D721Med (cell line): ENCODE measurements around the gene RASGRF1.
"Not testable (repeated sequence)": the region's sequence is repeated elsewhere in the genome, so short reads cannot be mapped to it uniquely, and the experiment has no call there.

Source experiments
- DNase-seq: peaks from one replicate; pipeline ENCODE4 v3.0.0; 2011; ENCODE audit warnings: low spot score; ENCODE audit not compliant: insufficient read length
- FAIRE-seq: peaks from 2 replicates; lab custom pipeline; 2011; peaks lifted over from hg19 to GRCh38; lab: Jason Lieb, UNC
- CTCF ChIP-seq: IDR thresholded peaks from 2 replicates; pipeline ENCODE4 v1.5.1; 2012; ENCODE audit warnings: mild to moderate bottlenecking, control low read depth; ENCODE audit not compliant: insufficient read depth; ENCODE audit errors: missing control alignments

RASGRF1 gene

GRCh38 chr15:78932258-78932808 is 158.2 kb downstream of the RASGRF1 start:
- no peak for TF ChIP-seq CTCF
- DNase-seq (no peak), FAIRE-seq (no peak)

- no peak for FAIRE-seq
- TF ChIP-seq CTCF = no peak
Measured at GRCh38 chr15:78931439-78932257, 158.9 kb downstream of the RASGRF1 start.

GRCh38 chr15:78930577-78931388 is 159.8 kb downstream of the RASGRF1 start:
- no peak for FAIRE-seq
- no peak for TF ChIP-seq CTCF
- no peak for DNase-seq

More at GRCh38 chr15:78931439-78932257, 158.9 kb downstream of the RASGRF1 start:
- no peak for DNase-seq

GRCh38 chr15:78929536-78930264 is 160.9 kb downstream of the RASGRF1 start:
- no peak for TF ChIP-seq CTCF
- DNase-seq = no peak
- FAIRE-seq = no peak

GRCh38 chr15:78928616-78929093 is 161.9 kb downstream of the RASGRF1 start:
- FAIRE-seq (no peak), DNase-seq (no peak)
- no peak for TF ChIP-seq CTCF

- not testable (repeated sequence) for FAIRE-seq, DNase-seq
Measured at GRCh38 chr15:78928176-78928575, 162.4 kb downstream of the RASGRF1 start.
